HG03521 (cell line): ENCODE measurements around the gene STK38L.
"Not testable (repeated sequence)": the region's sequence is repeated elsewhere in the genome, so short reads cannot be mapped to it uniquely, and the experiment has no call there.

Source experiments
- ATAC-seq: cut with Tn5 transposase; IDR thresholded peaks from one replicate; pipeline ENCODE4 v1.9.1; 2021; ENCODE audit warnings: mild to moderate bottlenecking, moderate library complexity; ENCODE audit not compliant: unreplicated experiment

Gene STK38L

GRCh38 chr12:27226407-27226929, 17.6 kb upstream of the STK38L start:
- no peak for ATAC-seq

- ATAC-seq, result no peak
Observed at GRCh38 chr12:27229367-27229766, 14.7 kb upstream of the STK38L start.

GRCh38 chr12:27231374-27231773, 12.7 kb upstream of the STK38L start:
- ATAC-seq, result not testable (repeated sequence)

- ATAC-seq, result no peak
Observed at GRCh38 chr12:27233814-27234213, 10.3 kb upstream of the STK38L start.

GRCh38 chr12:27236498-27236897, 7.6 kb upstream of the STK38L start:
- ATAC-seq, result no peak

- peak; percentile 64 for ATAC-seq
Observed at GRCh38 chr12:27237790-27238771, 6.0 kb upstream of the STK38L start.

- ATAC-seq, result no peak
Observed at GRCh38 chr12:27243006-27243405, 1.1 kb upstream of the STK38L start.

- ATAC-seq, result no peak
Observed at GRCh38 chr12:27244689-27245488, 803 bp downstream of the STK38L start.

- ATAC-seq, result no peak
Observed at GRCh38 chr12:27246141-27246540, 2.1 kb downstream of the STK38L start.

- ATAC-seq, result no peak
Observed at GRCh38 chr12:27246774-27247173, 2.7 kb downstream of the STK38L start.

GRCh38 chr12:27252934-27253333, 8.8 kb downstream of the STK38L start:
- ATAC-seq, result no peak

GRCh38 chr12:27253347-27253746, 9.3 kb downstream of the STK38L start:
- ATAC-seq, result no peak

GRCh38 chr12:27255806-27256205, 11.7 kb downstream of the STK38L start:
- ATAC-seq, result no peak

- ATAC-seq, result no peak
Observed at GRCh38 chr12:27257104-27257843, 13.2 kb downstream of the STK38L start.

- ATAC-seq, result no peak
Observed at GRCh38 chr12:27260746-27261145, 16.7 kb downstream of the STK38L start.

GRCh38 chr12:27261866-27262265, 17.8 kb downstream of the STK38L start:
- ATAC-seq, result no peak

GRCh38 chr12:27270148-27270547, 26.1 kb downstream of the STK38L start:
- no peak for ATAC-seq

- no peak for ATAC-seq
Observed at GRCh38 chr12:27271206-27271605, 27.1 kb downstream of the STK38L start.

- ATAC-seq, result no peak
Observed at GRCh38 chr12:27272373-27273028, 28.4 kb downstream of the STK38L start.

GRCh38 chr12:27273114-27273513, 29.0 kb downstream of the STK38L start:
- no peak for ATAC-seq
